Left forelimb (tissue), 1 donor: ENCODE data around the gene STARD3.

Experiments
- DNase-seq: peaks from one replicate; pipeline ENCODE4 v3.0.0-alpha.2; 2018; ENCODE audit warnings: low spot score

The STARD3 gene

DNA sequence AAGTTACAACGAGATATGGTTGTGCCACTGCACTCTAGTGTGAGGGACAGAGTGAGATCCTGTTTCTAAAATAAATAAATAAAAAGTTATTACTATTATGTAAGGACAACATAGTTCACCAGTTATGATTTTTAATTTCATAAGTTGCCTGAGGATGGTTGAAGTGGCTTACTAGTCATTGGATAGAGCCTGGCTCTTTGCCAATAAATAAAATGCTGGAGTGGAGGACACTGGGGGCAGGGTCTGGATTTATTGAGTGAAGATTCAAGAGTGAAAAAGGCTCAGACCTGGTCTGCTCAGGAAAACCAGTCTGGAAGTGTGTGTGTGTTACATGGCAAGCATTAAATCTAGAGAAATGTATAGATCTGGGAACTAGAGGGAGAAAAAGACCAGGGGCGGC is 2.1 kb downstream of the STARD3 start:
- no peak for DNase-seq

DNA sequence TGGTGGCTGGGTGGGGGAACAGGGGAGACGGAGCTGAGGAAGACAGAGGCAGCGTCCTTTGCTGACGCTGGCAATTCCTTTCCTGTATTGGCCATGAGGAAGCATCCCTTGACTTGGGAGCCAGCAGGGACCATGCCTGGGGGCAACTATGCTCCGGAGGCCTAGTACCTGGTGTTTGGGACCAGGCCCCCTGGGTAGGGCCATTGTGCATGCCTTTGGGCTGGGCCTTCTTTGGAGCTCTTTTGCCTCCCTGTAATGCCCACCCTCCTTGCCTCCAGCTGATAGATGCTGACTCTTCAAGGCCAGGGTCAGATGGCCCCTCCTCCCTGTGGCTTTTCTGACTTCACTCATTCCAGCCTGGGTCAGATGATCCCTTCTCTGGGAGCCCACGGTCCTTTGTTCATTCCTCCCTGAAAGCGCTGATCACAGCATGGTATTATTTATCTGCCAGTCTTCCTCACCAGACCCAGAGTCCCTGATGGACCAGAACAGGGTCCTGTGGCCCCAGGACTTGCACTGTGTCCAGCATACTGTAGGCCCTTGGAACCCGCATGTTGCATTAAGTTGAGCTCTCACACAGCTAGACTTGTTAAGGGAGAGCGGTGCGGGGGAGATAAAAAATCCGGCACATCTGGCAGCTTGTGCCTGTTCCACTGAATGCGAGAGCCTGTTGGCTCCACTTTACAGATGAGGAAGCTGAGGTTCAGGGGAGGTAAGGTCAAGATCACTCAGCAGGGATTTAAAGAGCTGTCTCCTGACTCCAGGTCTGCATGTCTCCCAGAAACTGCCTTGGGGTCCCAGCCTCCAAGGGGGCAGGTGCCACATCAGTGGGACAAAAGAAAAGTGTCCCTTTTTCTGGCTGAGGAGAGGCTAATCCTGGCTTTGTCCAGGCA is 2.9 kb downstream of the STARD3 start:
- no peak for DNase-seq

- DNase-seq: no peak
Measured at GRCh38 chr17:39640591-39641031, 3.7 kb downstream of the STARD3 start.

GRCh38 chr17:39641097-39641496 is 4.2 kb downstream of the STARD3 start:
- no peak for DNase-seq

DNA sequence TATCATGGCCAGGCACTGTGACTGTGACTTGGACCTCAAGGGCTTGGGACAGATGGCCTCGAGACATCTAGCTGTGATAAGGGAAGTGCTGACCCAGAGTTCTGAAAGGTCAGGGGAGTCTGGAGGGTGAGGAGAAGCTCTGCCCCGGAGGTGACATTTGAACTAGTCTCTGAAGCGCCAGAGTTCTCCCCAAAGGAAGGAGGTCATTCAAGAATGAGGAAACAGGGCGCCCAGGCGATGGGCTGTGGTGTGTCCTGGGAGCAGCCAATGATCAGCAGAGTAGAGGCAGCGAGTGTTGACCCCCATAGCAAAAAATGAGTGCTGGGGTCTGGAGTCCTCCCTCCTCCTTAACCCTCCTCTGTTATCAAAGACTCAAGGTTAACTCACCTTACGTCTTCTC is 4.9 kb downstream of the STARD3 start:
- DNase-seq: no peak

GRCh38 chr17:39642291-39643074 is 5.5 kb downstream of the STARD3 start:
- no peak for DNase-seq

DNA sequence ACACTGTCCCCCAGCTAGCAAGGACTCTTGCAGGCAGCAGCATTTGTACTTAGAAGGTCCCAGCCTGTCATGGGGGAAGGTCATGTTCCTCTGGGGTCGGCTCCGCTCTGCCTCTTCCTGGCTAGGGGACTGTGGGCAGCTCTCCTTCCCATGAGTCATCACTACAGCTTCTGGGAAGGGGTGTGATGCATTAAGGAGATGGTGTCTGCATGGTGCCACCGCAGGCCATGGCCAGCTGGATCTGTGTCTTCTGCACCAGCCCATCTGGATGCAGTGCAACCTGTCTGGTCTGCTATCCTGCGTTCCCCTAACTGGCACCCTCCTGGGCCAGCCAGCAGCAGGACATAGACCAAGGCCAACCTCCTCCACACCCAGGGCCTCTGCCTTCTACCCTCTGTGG is 6.3 kb downstream of the STARD3 start:
- no peak for DNase-seq

DNA sequence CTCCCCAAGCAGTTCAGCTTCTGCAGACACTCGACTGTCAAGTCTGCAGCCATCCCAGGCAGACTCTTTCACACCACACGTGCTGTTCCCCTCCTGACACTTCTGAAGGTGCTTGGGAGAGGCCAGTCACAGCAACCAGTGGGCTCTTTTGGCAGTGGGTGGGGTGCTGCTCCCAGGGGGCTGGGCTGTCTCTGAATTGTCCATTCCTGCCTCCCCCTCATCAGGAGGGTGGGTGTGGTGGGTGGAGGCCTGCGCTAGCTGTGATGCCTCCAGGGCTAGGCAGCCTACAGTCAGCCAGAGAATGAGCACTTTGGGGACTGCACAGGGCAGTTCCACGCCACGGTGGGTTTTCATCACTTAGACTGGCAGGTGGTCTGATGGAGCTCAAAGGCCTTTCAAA is 10.3 kb downstream of the STARD3 start:
- no peak for DNase-seq

DNA sequence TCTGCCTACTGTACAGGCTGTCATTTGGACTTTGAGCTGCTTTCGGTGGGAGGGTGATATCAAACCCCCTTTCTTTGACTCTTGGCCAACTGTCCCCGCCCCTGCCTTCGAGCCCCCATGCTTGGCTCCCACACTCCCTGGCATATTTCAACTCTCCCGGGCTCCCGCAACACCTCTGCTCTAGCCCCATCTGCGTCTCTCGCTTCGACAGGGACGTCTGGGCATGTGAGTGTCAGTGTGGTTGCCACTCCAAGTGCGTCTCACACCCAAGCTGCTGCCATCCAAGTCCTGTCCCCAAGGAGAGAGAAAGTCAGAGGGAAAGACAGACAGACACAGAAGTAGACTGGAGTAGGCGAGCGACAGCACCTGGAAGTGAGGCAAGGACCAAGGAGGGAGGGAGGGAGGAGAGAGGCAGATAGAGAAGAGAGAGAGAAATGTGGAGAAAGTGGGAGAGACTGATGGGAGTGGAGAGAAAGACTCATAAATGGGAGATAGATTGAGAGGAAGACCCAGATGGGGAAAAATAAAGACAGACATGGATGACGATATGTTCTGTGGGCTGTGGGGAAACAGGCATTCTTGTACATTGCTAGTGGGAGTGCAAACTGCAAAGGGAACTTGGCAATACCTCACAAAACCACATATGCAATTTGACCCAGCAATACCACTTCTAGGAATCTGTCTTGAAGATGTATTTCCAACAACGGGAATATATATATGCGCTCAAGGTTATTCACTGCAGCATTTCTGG is 11.8 kb downstream of the STARD3 start:
- no peak for DNase-seq

DNA sequence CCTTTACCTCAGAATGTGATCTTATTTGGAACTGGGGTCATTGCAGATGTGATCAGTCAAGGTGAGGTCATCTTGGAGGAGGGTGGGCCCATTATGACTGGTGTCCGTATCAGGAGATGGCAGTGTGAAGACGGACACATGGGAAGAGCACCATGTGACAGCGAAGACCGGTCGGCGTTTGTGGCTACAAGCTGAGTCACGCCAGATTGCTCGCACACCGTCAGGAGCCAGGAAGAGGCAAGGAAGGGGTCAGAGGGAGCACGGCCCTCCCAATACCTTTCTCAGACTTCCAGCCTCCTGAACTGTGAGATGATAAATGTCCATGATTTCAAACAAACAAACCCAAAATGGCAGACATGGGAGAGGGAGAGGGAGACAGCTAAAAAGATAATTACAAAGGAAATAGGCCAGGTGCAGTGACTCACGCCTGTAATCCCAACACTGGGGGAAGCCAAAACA is 13.2 kb downstream of the STARD3 start:
- DNase-seq: no peak

DNA sequence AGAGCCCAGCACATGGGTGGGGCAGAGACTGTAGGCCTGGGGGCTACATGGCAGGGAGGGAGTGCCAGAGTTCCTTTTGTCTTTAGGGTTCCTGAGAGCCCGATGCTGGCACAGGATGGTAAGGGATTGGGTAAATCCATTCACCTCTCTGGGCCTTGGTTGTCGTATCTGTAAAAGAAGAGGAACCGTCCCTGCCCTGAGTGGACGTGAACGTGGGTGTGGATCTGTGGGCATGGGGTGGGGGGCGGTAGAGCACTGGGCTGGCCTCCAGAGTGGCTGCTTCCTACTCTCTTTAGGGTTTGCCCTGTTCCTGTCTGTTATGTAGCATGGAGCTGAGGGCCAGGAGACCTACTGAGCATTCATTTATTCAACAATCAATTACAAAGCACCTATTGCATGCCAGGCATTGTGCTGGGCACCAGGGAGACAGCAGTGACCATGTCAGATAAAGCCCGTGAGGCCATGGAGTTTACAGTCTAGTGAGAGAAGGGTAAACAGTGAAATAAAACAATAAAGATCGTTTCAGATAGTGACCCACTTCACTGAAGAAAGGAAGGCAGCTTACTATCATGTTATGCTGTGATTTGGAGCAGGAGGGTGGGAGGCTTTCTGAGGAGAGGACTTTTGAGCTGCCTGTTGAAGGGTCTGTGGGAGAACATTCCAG is 15.1 kb downstream of the STARD3 start:
- DNase-seq: no peak

DNA sequence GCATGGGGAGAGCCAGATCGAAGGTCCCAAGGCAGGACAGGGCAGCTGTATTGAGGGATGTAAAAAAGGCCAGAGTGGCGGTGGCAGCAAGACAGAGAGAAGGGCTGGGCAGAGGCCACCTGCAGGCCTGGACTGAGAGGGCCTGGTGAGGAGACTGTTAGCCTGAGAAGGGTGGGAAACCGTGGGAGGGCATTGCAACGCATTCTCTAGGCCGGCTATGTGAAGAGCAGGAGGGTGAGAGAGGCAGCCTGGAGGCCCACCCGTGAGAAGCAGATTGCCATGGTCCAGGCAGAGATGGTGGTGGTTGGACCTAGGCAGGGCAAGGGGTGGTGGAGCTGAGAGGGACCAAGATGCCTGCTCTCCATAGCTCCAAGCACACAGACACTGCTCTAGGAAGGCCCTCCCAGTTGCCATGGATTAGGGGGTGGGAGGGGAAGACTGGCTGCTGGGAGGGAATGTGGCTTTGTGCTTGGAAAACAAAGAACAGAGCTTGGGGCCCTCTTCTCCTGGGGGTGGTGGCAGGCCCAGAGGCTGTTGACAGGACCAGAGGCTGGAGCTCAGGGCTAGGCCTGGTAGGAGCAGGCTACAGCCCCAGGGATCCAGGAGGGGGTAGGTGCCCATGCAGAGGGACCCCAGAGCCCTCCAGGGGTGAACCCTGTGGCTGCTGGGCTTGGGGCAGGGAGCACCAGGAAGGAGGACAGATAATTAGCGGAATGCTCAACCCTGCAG is 15.8 kb downstream of the STARD3 start:
- no peak for DNase-seq

DNA sequence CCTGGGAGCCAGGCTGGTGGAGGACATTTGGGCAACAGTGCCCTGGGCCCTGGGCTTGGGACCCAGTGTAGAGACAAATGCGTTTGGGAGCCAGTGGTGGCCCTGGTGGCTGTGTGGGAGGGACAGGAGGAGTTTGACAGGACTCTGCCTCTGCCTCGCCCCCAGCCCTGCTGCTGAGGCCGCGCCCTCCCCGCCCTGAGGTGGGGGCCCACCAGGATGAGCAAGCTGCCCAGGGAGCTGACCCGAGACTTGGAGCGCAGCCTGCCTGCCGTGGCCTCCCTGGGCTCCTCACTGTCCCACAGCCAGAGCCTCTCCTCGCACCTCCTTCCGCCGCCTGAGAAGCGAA is 16.3 kb downstream of the STARD3 start:
- no peak for DNase-seq

GRCh38 chr17:39653662-39654331 is 16.9 kb downstream of the STARD3 start:
- DNase-seq: no peak

GRCh38 chr17:39655105-39655504 is 18.2 kb downstream of the STARD3 start:
- no peak for DNase-seq

DNA sequence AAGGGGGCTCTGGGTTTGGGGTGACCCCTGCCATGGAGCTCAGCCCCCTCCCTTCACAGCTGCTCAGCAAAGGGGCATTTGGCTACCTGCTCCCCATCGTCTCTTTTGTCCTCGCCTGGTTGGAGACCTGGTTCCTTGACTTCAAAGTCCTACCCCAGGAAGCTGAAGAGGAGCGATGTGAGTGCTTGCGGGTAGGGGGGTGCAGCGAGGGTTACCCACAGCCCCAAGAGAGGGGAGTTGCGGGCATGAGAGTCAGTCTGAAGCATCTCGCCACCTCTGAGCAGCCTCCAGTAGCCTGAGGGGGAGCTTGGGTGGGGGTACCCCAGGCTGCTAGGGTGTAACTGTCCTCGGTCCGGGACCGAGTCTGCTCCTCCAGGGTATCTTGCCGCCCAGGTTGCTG is 21.4 kb downstream of the STARD3 start:
- DNase-seq: no peak

GRCh38 chr17:39658760-39659159 is 21.8 kb downstream of the STARD3 start:
- DNase-seq: no peak

DNA sequence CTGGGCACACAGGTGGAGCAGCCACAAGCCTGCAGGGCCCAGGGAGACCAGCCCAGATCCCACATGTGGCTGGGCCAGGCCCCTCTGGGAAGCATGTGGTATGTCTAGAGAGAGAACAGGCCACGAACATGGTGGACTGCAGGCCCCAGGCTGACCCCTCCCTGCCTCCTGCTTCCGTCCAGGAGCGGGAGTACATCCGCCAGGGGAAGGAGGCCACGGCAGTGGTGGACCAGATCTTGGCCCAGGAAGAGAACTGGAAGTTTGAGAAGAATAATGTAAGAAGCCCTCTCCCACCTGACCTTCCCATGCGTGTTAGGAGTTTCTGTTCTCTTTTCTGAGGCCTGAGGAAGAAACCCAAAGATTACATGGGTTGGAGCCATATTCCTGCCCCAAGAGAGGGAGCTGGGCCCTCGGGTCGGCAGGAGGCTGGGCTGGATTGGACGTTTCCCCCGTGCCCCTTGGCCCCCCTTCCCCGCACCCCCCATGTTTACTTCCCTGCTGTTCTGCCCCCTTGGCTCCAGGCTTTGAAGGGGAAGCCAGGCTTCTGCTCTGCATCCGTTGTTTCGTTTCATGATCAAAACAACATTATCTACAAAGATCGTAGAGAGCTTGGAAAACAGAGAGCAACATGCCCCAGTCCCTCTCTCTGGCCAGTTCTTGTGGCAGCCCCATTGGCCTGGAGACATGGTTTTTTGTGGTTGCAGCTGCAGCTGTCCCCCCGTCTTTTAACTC is 22.5 kb downstream of the STARD3 start:
- DNase-seq: no peak

GRCh38 chr17:39660011-39660360 is 23.0 kb downstream of the STARD3 start:
- DNase-seq: no peak
